ENCODE data around the gene SHMT2. TPM values are rescaled to one million over a fixed set of nuclear protein-coding genes. Genes with fewer than 3 reads are reported as not detected.

The SHMT2 gene
- total RNA-seq, 1 donor from 2014 or later: 54.0 TPM

GRCh38 chr12:57182918-57183575, 46.5 kb upstream of the SHMT2 start:
- Histone ChIP-seq H3K27ac (peak overlapping the region; percentile 27), H3K27me3 (no peaks in the 10 kb centered on the region), H3K9me3 (no peaks in the 10 kb centered on the region), H3K4me1 (peaks cover 30% of the 10 kb centered on the region), H3K36me3 (peaks cover 0 to 82% of the 10 kb centered on the region in 2 donors), H3K4me3 (no peak overlapping the region)
- intact Hi-C loops (cut with DNase I): loop anchor here (2.0 kb wide), 1 partner anchor 58 kb away; no protein-coding TSS in a partner anchor
- DNase-seq (ENCODE audit: extremely low spot score in 2 of 2): no peak
- TF ChIP-seq POLR2AphosphoS5 (IDR thresholded peaks at IDR 0.05; ENCODE audit: insufficient read depth in 1 of 2, low read depth in 1 of 2) (peak; percentile 38 to 69), CTCF (IDR thresholded peaks at IDR 0.05) (peak; percentile 73 to 95 (median 93)), POLR2A (IDR thresholded peaks at IDR 0.05) (no peak)

- no peaks in the 10 kb centered on the region for H3K9me3 ChIP-seq
- H3K27ac ChIP-seq: no peak overlapping the region
- H3K4me1 ChIP-seq: peaks cover 30% of the 10 kb centered on the region
- H3K4me3 ChIP-seq: no peak overlapping the region
- no peak for DNase-seq (ENCODE audit: extremely low spot score in 2 of 2)
- TF ChIP-seq POLR2AphosphoS5 (IDR thresholded peaks at IDR 0.05; ENCODE audit: insufficient read depth in 1 of 2, low read depth in 1 of 2) (no peak), POLR2A (IDR thresholded peaks at IDR 0.05) (no peak), CTCF (IDR thresholded peaks at IDR 0.05) (no peak)
- H3K27me3 ChIP-seq: no peaks in the 10 kb centered on the region
- intact Hi-C loops (cut with DNase I): loop anchor here (2.0 kb wide), 1 partner anchor 59 kb away; no protein-coding TSS in a partner anchor
- H3K36me3 ChIP-seq: peaks cover 0 to 82% of the 10 kb centered on the region in 2 donors
These were observed 45.4 kb upstream of the SHMT2 start for GRCh38 chr12:57183939-57184725.

GRCh38 chr12:57185403-57185802, 44.1 kb upstream of the SHMT2 start:
- intact Hi-C loops (cut with DNase I): no loop called here
- Histone ChIP-seq H3K27me3 (no peaks in the 10 kb centered on the region), H3K4me3 (no peak overlapping the region), H3K27ac (no peak overlapping the region), H3K4me1 (peaks cover 24% of the 10 kb centered on the region), H3K9me3 (no peaks in the 10 kb centered on the region), H3K36me3 (peaks cover 0 to 76% of the 10 kb centered on the region in 2 donors)
- no peak for DNase-seq (ENCODE audit: extremely low spot score in 2 of 2)
- TF ChIP-seq CTCF (IDR thresholded peaks at IDR 0.05) (no peak), POLR2A (IDR thresholded peaks at IDR 0.05) (no peak), POLR2AphosphoS5 (IDR thresholded peaks at IDR 0.05; ENCODE audit: insufficient read depth in 1 of 2, low read depth in 1 of 2) (no peak)

GRCh38 chr12:57185906-57186508, 43.5 kb upstream of the SHMT2 start:
- Histone ChIP-seq H3K4me3 (no peak overlapping the region), H3K27ac (no peak overlapping the region), H3K9me3 (no peaks in the 10 kb centered on the region), H3K4me1 (peaks cover 18% of the 10 kb centered on the region), H3K36me3 (peaks cover 0 to 76% of the 10 kb centered on the region in 2 donors), H3K27me3 (no peaks in the 10 kb centered on the region)
- intact Hi-C loops (cut with DNase I): no loop called here
- DNase-seq (ENCODE audit: extremely low spot score in 2 of 2): no peak
- TF ChIP-seq POLR2AphosphoS5 (IDR thresholded peaks at IDR 0.05; ENCODE audit: insufficient read depth in 1 of 2, low read depth in 1 of 2): no peak
- TF ChIP-seq POLR2A (IDR thresholded peaks at IDR 0.05): no peak
- no peak for TF ChIP-seq CTCF (IDR thresholded peaks at IDR 0.05)
